Stomach (tissue), 4 donors: ENCODE measurements around the gene BCORL1.

Experiments used
- CTCF ChIP-seq, 7 experiments: fragments of 450-650 bp in 4 of 7; fragments of 200-600 bp in 3 of 7; sonication (generic) in 3 of 7; IDR thresholded peaks; one replicate each; pipeline ENCODE4 v1.5.1; 2016 to 2019; ENCODE audit warnings: antibody characterized with exemption in 7 of 7, control low read depth in 2 of 7, mild to moderate bottlenecking in 1 of 7
- POLR2A ChIP-seq, 4 donors: fragments of 450-650 bp; IDR thresholded peaks; one replicate each; pipeline ENCODE4 v1.6.1; 2016; ENCODE audit warnings: antibody characterized with exemption in 4 of 4, control low read depth in 2 of 4, mild to moderate bottlenecking in 1 of 4, moderate library complexity in 1 of 4
- POLR2AphosphoS5 ChIP-seq, 3 donors: sonication (generic); formaldehyde crosslinking; IDR thresholded peaks; one replicate each; pipeline ENCODE4 v1.6.1; 2016; ENCODE audit warnings: antibody characterized with exemption in 3 of 3

DNA sequence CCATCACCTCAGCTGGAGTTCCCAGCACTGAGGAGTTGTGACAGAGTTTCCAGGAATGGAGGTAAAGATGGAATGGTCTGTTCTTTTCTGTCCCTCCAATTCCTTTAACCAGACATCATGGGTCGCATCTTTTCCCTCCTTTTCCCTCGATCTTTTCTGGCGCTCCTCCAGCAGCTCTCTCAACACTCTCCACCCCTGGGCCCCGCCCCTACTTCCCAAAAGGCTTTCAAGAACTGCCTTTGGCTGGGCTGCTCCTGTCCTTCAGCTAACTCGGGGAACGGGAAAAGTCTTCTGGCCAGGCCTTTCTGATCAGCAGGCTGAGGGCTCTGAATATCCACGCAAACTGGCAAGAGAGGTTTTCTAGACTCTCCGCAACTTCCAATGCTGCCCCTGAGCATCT, 42.4 kb upstream of the BCORL1 start:
- TF ChIP-seq CTCF (IDR thresholded peaks at IDR 0.05) (no peak), POLR2AphosphoS5 (IDR thresholded peaks at IDR 0.05) (no peak), POLR2A (IDR thresholded peaks at IDR 0.05) (no peak)
